ENCODE measurements around the gene WASL.

DNA sequence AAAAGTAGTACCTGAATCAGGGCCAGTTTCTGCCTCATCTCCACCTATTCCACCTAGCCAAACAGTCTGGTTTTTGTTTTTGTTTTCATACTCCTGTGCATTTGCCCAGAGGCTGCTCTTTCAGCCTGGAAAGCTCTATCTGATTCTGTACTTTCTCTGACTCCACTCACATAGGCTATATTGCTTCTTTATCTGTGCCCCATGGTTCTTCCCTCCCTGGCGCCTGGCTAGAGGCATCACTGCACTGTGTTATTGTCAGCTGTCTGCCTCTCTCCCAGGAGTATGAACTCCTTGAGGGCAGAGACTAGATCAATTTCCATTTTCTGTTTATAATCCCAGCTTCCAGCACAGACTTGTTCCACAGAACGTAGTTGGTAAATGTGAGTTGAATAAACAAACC is 98.2 kb downstream of the WASL start:
- TF ChIP-seq, protein P1, sequence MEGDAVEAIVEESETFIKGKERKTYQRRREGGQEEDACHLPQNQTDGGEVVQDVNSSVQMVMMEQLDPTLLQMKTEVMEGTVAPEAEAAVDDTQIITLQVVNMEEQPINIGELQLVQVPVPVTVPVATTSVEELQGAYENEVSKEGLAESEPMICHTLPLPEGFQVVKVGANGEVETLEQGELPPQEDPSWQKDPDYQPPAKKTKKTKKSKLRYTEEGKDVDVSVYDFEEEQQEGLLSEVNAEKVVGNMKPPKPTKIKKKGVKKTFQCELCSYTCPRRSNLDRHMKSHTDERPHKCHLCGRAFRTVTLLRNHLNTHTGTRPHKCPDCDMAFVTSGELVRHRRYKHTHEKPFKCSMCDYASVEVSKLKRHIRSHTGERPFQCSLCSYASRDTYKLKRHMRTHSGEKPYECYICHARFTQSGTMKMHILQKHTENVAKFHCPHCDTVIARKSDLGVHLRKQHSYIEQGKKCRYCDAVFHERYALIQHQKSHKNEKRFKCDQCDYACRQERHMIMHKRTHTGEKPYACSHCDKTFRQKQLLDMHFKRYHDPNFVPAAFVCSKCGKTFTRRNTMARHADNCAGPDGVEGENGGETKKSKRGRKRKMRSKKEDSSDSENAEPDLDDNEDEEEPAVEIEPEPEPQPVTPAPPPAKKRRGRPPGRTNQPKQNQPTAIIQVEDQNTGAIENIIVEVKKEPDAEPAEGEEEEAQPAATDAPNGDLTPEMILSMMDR (conservative IDR thresholded peaks at IDR 0.05; ENCODE audit: low read length), result no peak
- TF ChIP-seq EZH2phosphoT487 (IDR thresholded peaks at IDR 0.05; ENCODE audit: borderline replicate concordance, low read depth, low read length), result no peak
